Measurements from ENCODE around the gene C2CD3. TPM values are rescaled to one million over a fixed set of nuclear protein-coding genes. Genes with fewer than 3 reads are reported as not detected.

Gene C2CD3
- total RNA-seq, 2 donors from 2014 or later = 12.2 to 31.6 TPM

- DNase-seq (no peak), ATAC-seq (no peak)
- Histone ChIP-seq H3K9me3 (no peaks in the 10 kb centered on the region), H3K36me3 (replicated peaks in 1 of 2; ENCODE audit: insufficient read depth in 1 of 2, low read depth in 2 of 2) (peaks cover 4 to 5% of the 10 kb centered on the region in 2 donors), H3K4me1 (peaks cover 8% of the 10 kb centered on the region), H3K27me3 (no peaks in the 10 kb centered on the region), H3K27ac (no peak overlapping the region), H3K4me3 (no peak overlapping the region)
- TF ChIP-seq POLR2A (IDR thresholded peaks at IDR 0.05) (no peak), CTCF (IDR thresholded peaks at IDR 0.05) (no peak)
- intact Hi-C loops (cut with DNase I) = no loop called here
- WGBS, 2 donors = 92 to 93% methylated on average over 9 of the region's 9 CpGs
These were observed 139.8 kb downstream of the C2CD3 start for GRCh38 chr11:74030723-74031676.

GRCh38 chr11:74025467-74026166 is 145.2 kb downstream of the C2CD3 start:
- Histone ChIP-seq H3K9me3 (no peaks in the 10 kb centered on the region), H3K27ac (no peak overlapping the region), H3K27me3 (no peaks in the 10 kb centered on the region), H3K36me3 (replicated peaks in 1 of 2; ENCODE audit: insufficient read depth in 1 of 2, low read depth in 2 of 2) (no peaks in the 10 kb centered on the region), H3K4me1 (peaks cover 4% of the 10 kb centered on the region), H3K4me3 (no peak overlapping the region)
- TF ChIP-seq POLR2A (IDR thresholded peaks at IDR 0.05) (no peak), CTCF (IDR thresholded peaks at IDR 0.05) (no peak)
- DNase-seq (no peak), ATAC-seq (no peak)
- intact Hi-C loops (cut with DNase I) = no loop called here
- 73 to 90% methylated on average over 7 of the region's 7 CpGs for WGBS, 2 donors

GRCh38 chr11:74024261-74025029 is 146.4 kb downstream of the C2CD3 start:
- Histone ChIP-seq H3K9me3 (no peaks in the 10 kb centered on the region), H3K27ac (no peak overlapping the region), H3K36me3 (replicated peaks in 1 of 2; ENCODE audit: insufficient read depth in 1 of 2, low read depth in 2 of 2) (no peaks in the 10 kb centered on the region), H3K4me3 (no peak overlapping the region), H3K27me3 (no peaks in the 10 kb centered on the region), H3K4me1 (peaks cover 12% of the 10 kb centered on the region)
- intact Hi-C loops (cut with DNase I) = no loop called here
- ATAC-seq (no peak), DNase-seq (peak in 3 of 4 donors; percentile 37 to 56 (median 54))
- TF ChIP-seq POLR2A (IDR thresholded peaks at IDR 0.05) (no peak), CTCF (IDR thresholded peaks at IDR 0.05) (no peak)
- WGBS, 2 donors = 70 to 78% methylated on average over 2 of the region's 2 CpGs

GRCh38 chr11:74023276-74023675 is 147.5 kb downstream of the C2CD3 start:
- H3K4me3 ChIP-seq = no peak overlapping the region
- TF ChIP-seq CTCF (IDR thresholded peaks at IDR 0.05) (no peak), POLR2A (IDR thresholded peaks at IDR 0.05) (no peak)
- DNase-seq = peak in 1 of 4 donors; percentile 18
- no peaks in the 10 kb centered on the region for H3K9me3 ChIP-seq
- H3K4me1 ChIP-seq = peaks cover 24% of the 10 kb centered on the region
- no peak for ATAC-seq
- H3K27me3 ChIP-seq = no peaks in the 10 kb centered on the region
- no peaks in the 10 kb centered on the region for H3K36me3 ChIP-seq (replicated peaks in 1 of 2; ENCODE audit: insufficient read depth in 1 of 2, low read depth in 2 of 2)
- H3K27ac ChIP-seq = peak overlapping the region in 1 of 4 donors; percentile 32
- intact Hi-C loops (cut with DNase I) = no loop called here

Measured in body of pancreas (tissue), 4 donors.